Endothelial cell of umbilical vein (primary cell): ENCODE measurements around the gene ASCL4.

Experiments used
- FOS ChIP-seq: IDR thresholded peaks from 2 replicates; pipeline ENCODE4 v1.6.1; 2011; ENCODE audit warnings: mild to moderate bottlenecking, low read length, moderate library complexity, borderline replicate concordance; ENCODE audit not compliant: insufficient read depth
- MAX ChIP-seq: IDR thresholded peaks from 2 replicates; pipeline ENCODE4 v1.6.1; 2011; ENCODE audit not compliant: insufficient read depth, insufficient read length
- POLR2A ChIP-seq: IDR thresholded peaks from 2 replicates; pipeline ENCODE4 v1.6.1; 2012; ENCODE audit warnings: low read depth, mild to moderate bottlenecking, control low read depth, low read length
- TF ChIP-seq, protein P1 (sequence below), 2 donors: IDR thresholded peaks; 1 replicate in 1 of 2; 2 replicates in 1 of 2; pipeline ENCODE4 v1.5.1; 2011; ENCODE audit warnings: low read length in 2 of 2, mild to moderate bottlenecking in 2 of 2, moderate library complexity in 2 of 2, control low read depth in 1 of 2, inconsistent platforms in 1 of 2, low read depth in 1 of 2; ENCODE audit not compliant: insufficient read depth in 1 of 2; ENCODE audit errors: extremely low read depth in 1 of 2

DNA sequence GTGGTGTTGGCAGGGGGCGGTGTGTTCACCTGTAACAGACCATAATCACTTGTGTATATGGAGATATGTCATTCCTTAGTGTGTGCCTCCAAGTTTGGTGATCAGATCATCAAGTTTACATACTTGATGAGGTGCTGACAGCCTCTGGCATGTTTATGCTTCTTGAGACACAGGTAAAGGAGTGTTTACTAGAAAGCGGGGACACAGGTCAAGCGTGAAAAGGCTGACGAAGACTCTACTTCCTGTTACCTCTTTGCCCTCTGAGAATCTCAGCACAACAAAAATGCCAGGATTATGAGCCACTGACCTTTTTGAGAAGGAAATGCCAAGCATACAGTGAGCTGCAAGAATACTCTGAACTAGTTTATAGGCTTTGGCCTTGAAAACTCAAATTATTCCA lies 43.1 kb upstream of the ASCL4 start:
- TF ChIP-seq FOS = no peak
- TF ChIP-seq, protein P1, sequence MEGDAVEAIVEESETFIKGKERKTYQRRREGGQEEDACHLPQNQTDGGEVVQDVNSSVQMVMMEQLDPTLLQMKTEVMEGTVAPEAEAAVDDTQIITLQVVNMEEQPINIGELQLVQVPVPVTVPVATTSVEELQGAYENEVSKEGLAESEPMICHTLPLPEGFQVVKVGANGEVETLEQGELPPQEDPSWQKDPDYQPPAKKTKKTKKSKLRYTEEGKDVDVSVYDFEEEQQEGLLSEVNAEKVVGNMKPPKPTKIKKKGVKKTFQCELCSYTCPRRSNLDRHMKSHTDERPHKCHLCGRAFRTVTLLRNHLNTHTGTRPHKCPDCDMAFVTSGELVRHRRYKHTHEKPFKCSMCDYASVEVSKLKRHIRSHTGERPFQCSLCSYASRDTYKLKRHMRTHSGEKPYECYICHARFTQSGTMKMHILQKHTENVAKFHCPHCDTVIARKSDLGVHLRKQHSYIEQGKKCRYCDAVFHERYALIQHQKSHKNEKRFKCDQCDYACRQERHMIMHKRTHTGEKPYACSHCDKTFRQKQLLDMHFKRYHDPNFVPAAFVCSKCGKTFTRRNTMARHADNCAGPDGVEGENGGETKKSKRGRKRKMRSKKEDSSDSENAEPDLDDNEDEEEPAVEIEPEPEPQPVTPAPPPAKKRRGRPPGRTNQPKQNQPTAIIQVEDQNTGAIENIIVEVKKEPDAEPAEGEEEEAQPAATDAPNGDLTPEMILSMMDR (IDR thresholded peaks at IDR 0.05; ENCODE audit: extremely low read depth in 1 of 2, insufficient read depth in 1 of 2, low read depth in 1 of 2, low read length in 2 of 2) = no peak
- TF ChIP-seq POLR2A = no peak
- TF ChIP-seq MAX = no peak
